GM12891 (cell line): Measurements from ENCODE around the gene CCDC32.

Experiments
- POLR2A ChIP-seq: IDR thresholded peaks from 2 replicates; pipeline ENCODE4 v1.6.1; 2011; ENCODE audit warnings: low read depth, low read length, control low read depth
- POLR2AphosphoS5 ChIP-seq: IDR thresholded peaks from 2 replicates; pipeline ENCODE4 v1.6.1; 2011; ENCODE audit warnings: low read depth, low read length, control low read depth
- TAF1 ChIP-seq: IDR thresholded peaks from 2 replicates; pipeline ENCODE4 v1.6.1; 2011; ENCODE audit warnings: low read depth, low read length, control low read depth

GRCh38 chr15:40508216-40508615 lies 56.6 kb downstream of the CCDC32 start:
- TF ChIP-seq POLR2A (no peak), TAF1 (no peak), POLR2AphosphoS5 (no peak)
